B cell (primary cell): ENCODE measurements around the gene CEND1. TPM values are rescaled to one million over a fixed set of nuclear protein-coding genes. Genes with fewer than 3 reads are reported as not detected.

Experiments used
- ATAC-seq: fragments of 200-7000 bp; cut with Tn5 transposase; one replicate; pipeline ENCODE4 v1.10.0; 2021; ENCODE audit warnings: low read depth, mild to moderate bottlenecking, moderate number of reproducible peaks, moderate library complexity
- CTCF ChIA-PET: fragments of 350-600 bp; sonication (Branson Sonifier 250); formaldehyde crosslinking; loops from one replicate; lab custom pipeline; 2021; ENCODE audit warnings: antibody characterized with exemption, inconsistent platforms; lab: Charles Lee
- POLR2A ChIA-PET: fragments of 350-600 bp; sonication (Branson Sonifier 250); formaldehyde crosslinking; loops from one replicate; lab custom pipeline; 2021; ENCODE audit warnings: antibody characterized with exemption; lab: Charles Lee
- DNase-seq: peaks from one replicate; pipeline ENCODE4 v3.0.0; 2013
- H2AFZ ChIP-seq: 2 replicates; pipeline ENCODE4 v1.6.1; 2012; ENCODE audit warnings: mild to moderate bottlenecking, low read depth, low read length; ENCODE audit not compliant: insufficient read depth, poor library complexity, severe bottlenecking
- H3K27ac ChIP-seq, 2 donors: 1 replicate in 1 of 2; 2 replicates in 1 of 2; pipeline ENCODE4 v1.5.1; 2012 to 2013; ENCODE audit warnings: low read length in 2 of 2, mild to moderate bottlenecking in 2 of 2, moderate library complexity in 1 of 2
- H3K27me3 ChIP-seq, 4 experiments: fragments of 200-600 bp in 1 of 4; sonication (generic) in 1 of 4; replicated peaks in 1 of 4; 1 replicate in 2 of 4; 2 replicates in 2 of 4; pipeline versions ENCODE4 v1.6.1 to v1.7.0; 2013 to 2016; ENCODE audit warnings: low read length in 3 of 4, mild to moderate bottlenecking in 2 of 4, mixed read lengths in 1 of 4, moderate library complexity in 1 of 4; ENCODE audit not compliant: insufficient read depth in 4 of 4, control insufficient read depth in 3 of 4; ENCODE audit errors: control extremely low read depth in 1 of 4
- H3K36me3 ChIP-seq, 2 experiments: replicated peaks in 1 of 2; 1 replicate in 1 of 2; 2 replicates in 1 of 2; pipeline versions ENCODE4 v1.6.1 to v1.7.1; 2013; ENCODE audit warnings: low read length in 1 of 2; ENCODE audit not compliant: insufficient read depth in 2 of 2, control insufficient read depth in 1 of 2; ENCODE audit errors: control extremely low read depth in 1 of 2, extremely low read depth in 1 of 2
- H3K4me1 ChIP-seq, 2 donors: fragments of 200-600 bp in 1 of 2; sonication (generic) in 1 of 2; 1 replicate in 1 of 2; 2 replicates in 1 of 2; pipeline versions ENCODE4 v1.5.1 to v1.6.1; 2013 to 2017; ENCODE audit warnings: low read length in 2 of 2; ENCODE audit not compliant: control insufficient read depth in 2 of 2, insufficient read depth in 2 of 2
- H3K4me2 ChIP-seq: replicated peaks from 2 replicates; pipeline ENCODE3; 2012; ENCODE audit warnings: mild to moderate bottlenecking, low read depth, low read length; ENCODE audit not compliant: poor library complexity, severe bottlenecking
- H3K4me3 ChIP-seq, 5 experiments: fragments of 200-600 bp in 1 of 5; sonication (generic) in 1 of 5; 1 replicate in 3 of 5; 2 replicates in 2 of 5; pipeline versions ENCODE4 v1.5.1 to v1.7.0; 2011 to 2016; ENCODE audit warnings: low read length in 4 of 5, mild to moderate bottlenecking in 4 of 5, low read depth in 2 of 5, control low read depth in 1 of 5, moderate library complexity in 1 of 5; ENCODE audit not compliant: insufficient read depth in 1 of 5; ENCODE audit errors: control extremely low read depth in 1 of 5, extremely low read depth in 1 of 5
- H3K79me2 ChIP-seq: fragments of 200-600 bp; sonication (generic); one replicate; pipeline ENCODE4 v1.6.0; 2016; ENCODE audit warnings: low read length; ENCODE audit not compliant: control insufficient read depth, insufficient read depth
- H3K9ac ChIP-seq: fragments of 200-600 bp; sonication (generic); 2 replicates; pipeline ENCODE4 v1.6.1; 2017; ENCODE audit warnings: mild to moderate bottlenecking, low read length, moderate library complexity
- H3K9me3 ChIP-seq, 3 donors: one replicate each; pipeline versions ENCODE4 v1.6.1 to v1.7.1; 2013; ENCODE audit warnings: low read length in 2 of 3; ENCODE audit not compliant: control insufficient read depth in 2 of 3, insufficient read depth in 1 of 3; ENCODE audit errors: control extremely low read depth in 1 of 3
- H4K20me1 ChIP-seq: 2 replicates; pipeline ENCODE4 v1.6.0; 2012; ENCODE audit warnings: mild to moderate bottlenecking, low read length; ENCODE audit not compliant: insufficient read depth, control insufficient read depth, poor library complexity, severe bottlenecking
- H3K27ac Mint-ChIP-seq: one replicate; pipeline ENCODE4 v1.8.0; 2021; ENCODE audit warnings: mixed read lengths
- H3K27me3 Mint-ChIP-seq: one replicate; pipeline ENCODE4 v1.8.0; 2021; ENCODE audit warnings: mixed read lengths
- H3K4me1 Mint-ChIP-seq: one replicate; pipeline ENCODE4 v1.8.0; 2021; ENCODE audit warnings: mixed read lengths
- H3K4me3 Mint-ChIP-seq: one replicate; pipeline ENCODE4 v1.8.0; 2021; ENCODE audit warnings: mixed read lengths
- H3K9me3 Mint-ChIP-seq: one replicate; pipeline ENCODE4 v1.8.0; 2022; ENCODE audit warnings: mixed read lengths; ENCODE audit not compliant: insufficient read depth
- CTCF ChIP-seq: fragments of 200-600 bp; IDR thresholded peaks from one replicate; pipeline ENCODE4 v1.8.0; 2022; ENCODE audit warnings: antibody characterized with exemption, mild to moderate bottlenecking
- EZH2 ChIP-seq: IDR thresholded peaks from 2 replicates; pipeline ENCODE4 v1.6.1; 2012; ENCODE audit warnings: borderline replicate concordance, low read depth, mild to moderate bottlenecking, moderate library complexity, low read length; ENCODE audit not compliant: insufficient read depth, poor library complexity, severe bottlenecking
- WGBS: methylation state at CpG from one replicate; pipeline ENCODE4 v1.1.5; 2013; ENCODE audit warnings: missing lambda C conversion rate; ENCODE audit not compliant: insufficient coverage; 5-methylcytosine and 5-hydroxymethylcytosine counted together
- intact Hi-C: fragments of 100-400 bp; cut with micrococcal nuclease; formaldehyde crosslinking; loops from one replicate; pipeline ENCODE4 v1.10.0; 2022
- polyA plus RNA-seq: library from polyadenylated mRNA; depleted of rRNA; stranded (reverse); fragments of >200 nt; gene quantifications from 2 replicates; pipeline ENCODE4 v1.2.3, GENCODE V29; 2012
- total RNA-seq, 2 donors: library from RNA; stranded (reverse); fragments of 120-200 nt in 1 of 2; gene quantifications; 1 replicate in 1 of 2; 2 replicates in 1 of 2; pipeline versions ENCODE4 v1.2.3 to v1.2.4, GENCODE V29; 2013 to 2022

CEND1 gene
- total and polyA plus RNA-seq, 2 donors (not counting 1 experiment from before 2014, with no cell fraction given) = 0.13 to 0.39 TPM

- H2AFZ ChIP-seq = peak overlapping the region; percentile 87
- intact Hi-C loops = loop anchor here (1.0 kb wide), 5 partner anchors 10 to 22 kb away; partner anchors contain the start of genes PIDD1, POLR2L, RPLP2 and SLC25A22
- H3K4me1 Mint-ChIP-seq = peaks cover 20% of the 10 kb centered on the region
- H3K4me1 ChIP-seq = peaks cover 16 to 26% of the 10 kb centered on the region in 2 donors
- TF ChIP-seq CTCF (no peak), EZH2 (no peak)
- peak; percentile 95 for DNase-seq
- H3K79me2 ChIP-seq = peaks cover 24% of the 10 kb centered on the region
- 4% methylated on average over 47 of the region's 47 CpGs for WGBS
- H3K27ac ChIP-seq = peak overlapping the region; percentile 68 to 91
- peak overlapping the region; percentile 92 for H3K4me3 Mint-ChIP-seq
- H3K36me3 ChIP-seq = peaks cover 0 to 28% of the 10 kb centered on the region in 2 experiments
- no peaks in the 10 kb centered on the region for H3K27me3 Mint-ChIP-seq
- H3K4me3 ChIP-seq = peak overlapping the region; percentile 37 to 82 (median 73)
- peak overlapping the region; percentile 91 for H3K27ac Mint-ChIP-seq
- H3K4me2 ChIP-seq = peak overlapping the region; percentile 90
- ChIA-PET POLR2A (interaction anchor here (0.7 to 3.7 kb wide), 9 partner anchors 10 to 314 kb away, joined by 3 to 57 read pairs (median 8); partner anchors contain the start of genes CD151, CRACR2B, HRAS and LRRC56), CTCF (interaction anchor here (0.9 to 2.8 kb wide), 5 partner anchors 9 to 244 kb away, joined by 3 to 14 read pairs (median 3); partner anchors contain the start of genes RPLP2 and TSPAN4)
- H3K9me3 ChIP-seq = no peaks in the 10 kb centered on the region
- peak; percentile 73 for ATAC-seq
- no peaks in the 10 kb centered on the region for H3K27me3 ChIP-seq
- peak overlapping the region; percentile 91 for H3K9ac ChIP-seq
- H4K20me1 ChIP-seq = peaks cover 50% of the 10 kb centered on the region
- no peaks in the 10 kb centered on the region for H3K9me3 Mint-ChIP-seq
These were observed 30.2 kb upstream of the CEND1 start for GRCh38 chr11:819943-820649.
